DMS153 (cell line): Measurements from ENCODE around the gene PAK5.
"Not testable (repeated sequence)": the region's sequence is repeated elsewhere in the genome, so short reads cannot be mapped to it uniquely, and the experiment has no call there.

Experiments
- DNase-seq: peaks from one replicate; lab custom pipeline; 2025; lab: John Stamatoyannopoulos, UW

Gene PAK5

DNA sequence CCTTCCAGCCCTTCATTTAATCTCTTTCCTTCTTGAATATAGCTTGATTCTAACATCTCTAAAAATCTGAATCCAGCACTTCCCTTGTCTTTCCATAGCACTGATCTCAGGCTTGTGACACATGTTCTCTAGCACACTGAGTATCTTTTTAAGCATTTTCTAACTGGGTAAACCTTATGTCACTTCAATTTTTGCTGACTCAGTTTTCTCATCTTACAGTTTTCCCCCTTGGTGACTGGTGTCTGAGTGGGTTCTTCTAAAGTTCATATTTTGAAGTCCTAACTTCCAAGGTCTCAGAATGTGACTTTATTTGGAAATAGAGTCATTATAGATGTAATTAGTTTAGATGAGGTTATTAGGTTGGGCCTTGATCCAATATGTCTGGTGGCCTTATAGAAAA is 153.9 kb downstream of the PAK5 start:
- no peak for DNase-seq

DNA sequence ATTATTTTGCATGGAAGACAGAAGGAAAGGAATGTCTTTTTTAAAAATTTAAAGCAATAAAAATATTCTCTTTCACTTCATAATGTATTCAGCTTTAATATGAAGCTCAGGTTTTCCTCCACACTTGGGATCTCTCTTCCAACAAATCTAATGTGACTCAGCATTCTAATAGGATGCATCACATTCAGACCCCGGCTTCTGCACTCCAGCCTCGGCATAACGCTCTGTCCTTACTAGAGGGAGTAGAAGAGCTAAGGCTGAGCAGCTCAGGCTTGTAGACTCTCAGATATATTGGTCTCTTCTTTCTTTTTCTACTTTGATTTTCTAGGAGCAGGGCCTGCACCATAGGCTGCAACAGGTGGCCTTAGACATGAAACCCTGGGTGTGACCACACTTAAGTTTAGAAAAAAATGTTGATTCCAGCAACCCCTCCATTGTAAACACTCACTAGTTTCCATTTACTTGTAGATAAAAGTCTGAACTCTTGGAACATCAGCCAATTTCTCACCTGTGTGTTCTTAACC is 161.7 kb downstream of the PAK5 start:
- DNase-seq: no peak

DNA sequence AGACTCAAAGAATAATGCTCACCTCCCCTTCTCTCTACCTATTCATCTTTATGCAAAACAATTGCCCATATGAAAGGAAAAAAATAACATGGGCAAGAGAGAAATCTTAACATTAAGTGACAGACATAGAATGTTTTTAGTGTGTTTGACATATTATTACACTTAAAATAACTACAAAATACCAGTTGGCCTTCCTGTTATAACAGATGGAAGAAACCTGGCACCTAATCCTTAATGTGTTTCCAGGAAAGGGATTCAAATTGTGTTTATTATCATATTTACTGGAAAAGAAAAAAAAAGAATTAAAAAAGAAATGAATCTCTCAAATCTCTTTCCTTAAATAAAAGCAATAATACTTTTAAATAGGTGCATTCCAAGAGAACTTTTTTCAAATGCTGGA is 165.9 kb downstream of the PAK5 start:
- DNase-seq: no peak

DNA sequence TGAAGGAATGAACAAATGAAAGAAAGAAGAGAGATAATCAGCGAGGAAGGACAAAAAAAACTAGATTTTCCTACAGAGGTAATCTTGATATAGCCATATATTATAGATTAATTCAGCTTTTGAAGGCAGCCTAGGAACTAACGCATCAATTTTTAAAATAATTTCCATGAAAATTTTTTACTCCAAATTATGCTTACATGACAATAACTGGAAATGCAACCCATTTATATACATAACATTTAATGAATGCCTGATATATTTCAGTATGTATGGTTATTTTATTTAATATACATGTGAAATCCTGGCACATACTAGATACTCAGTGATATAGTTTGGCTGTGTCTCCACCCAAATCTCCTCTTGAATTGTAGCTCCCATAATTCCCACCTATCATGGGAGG is 166.8 kb downstream of the PAK5 start:
- no peak for DNase-seq

- DNase-seq: no peak
Measured at GRCh38 chr20:9668381-9668780, 170.5 kb downstream of the PAK5 start.

DNA sequence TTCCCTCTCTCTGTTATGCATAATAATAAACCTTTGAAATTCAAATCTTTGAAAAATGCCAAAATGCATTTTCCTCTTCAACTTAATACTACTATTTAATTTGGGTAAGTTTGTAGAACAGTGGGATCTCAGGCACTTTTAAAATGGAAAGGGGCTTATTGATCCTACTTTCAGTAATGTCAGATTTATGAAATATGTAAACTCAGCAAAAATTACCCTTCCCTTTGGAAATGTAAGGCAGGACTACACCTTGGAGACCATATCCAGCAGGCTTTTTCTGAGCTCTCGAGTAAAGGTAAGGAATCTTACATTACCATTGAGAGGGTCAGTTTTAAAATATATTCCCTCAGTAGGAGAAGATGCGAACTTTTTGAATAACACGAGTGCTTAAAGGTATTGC is 175.5 kb downstream of the PAK5 start:
- no peak for DNase-seq

DNA sequence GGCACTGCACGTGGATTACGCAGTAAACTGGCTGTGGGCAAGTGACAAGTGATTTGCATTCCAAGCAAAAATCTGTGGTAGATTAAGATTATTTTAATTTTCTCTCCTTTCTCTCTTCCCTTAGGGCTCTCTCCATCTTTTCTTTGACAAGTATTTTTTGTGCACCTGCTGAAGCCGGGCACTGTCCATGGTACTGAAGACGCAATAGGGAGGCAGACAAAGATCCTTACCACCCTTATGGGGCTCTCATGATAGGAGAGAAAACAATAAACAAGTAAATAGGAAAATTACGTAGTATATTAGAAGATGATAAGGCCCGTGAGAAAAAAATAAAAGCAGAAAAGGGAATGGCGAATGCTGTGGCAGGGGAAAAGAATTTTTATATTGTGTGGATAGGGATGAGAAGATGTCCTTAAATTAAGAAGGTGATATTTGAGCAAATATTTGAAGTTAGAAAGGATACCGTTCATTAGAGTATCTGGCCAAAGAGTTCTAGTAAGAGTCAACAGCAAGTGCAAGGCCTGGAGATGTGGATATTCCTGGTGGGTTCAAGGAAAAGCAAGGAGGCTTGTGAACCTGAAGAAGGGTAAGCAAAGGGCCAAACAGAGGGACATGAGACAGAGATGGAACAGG is 178.5 kb downstream of the PAK5 start:
- no peak for DNase-seq

- DNase-seq: no peak
Measured at GRCh38 chr20:9647741-9648140, 191.1 kb downstream of the PAK5 start.

DNA sequence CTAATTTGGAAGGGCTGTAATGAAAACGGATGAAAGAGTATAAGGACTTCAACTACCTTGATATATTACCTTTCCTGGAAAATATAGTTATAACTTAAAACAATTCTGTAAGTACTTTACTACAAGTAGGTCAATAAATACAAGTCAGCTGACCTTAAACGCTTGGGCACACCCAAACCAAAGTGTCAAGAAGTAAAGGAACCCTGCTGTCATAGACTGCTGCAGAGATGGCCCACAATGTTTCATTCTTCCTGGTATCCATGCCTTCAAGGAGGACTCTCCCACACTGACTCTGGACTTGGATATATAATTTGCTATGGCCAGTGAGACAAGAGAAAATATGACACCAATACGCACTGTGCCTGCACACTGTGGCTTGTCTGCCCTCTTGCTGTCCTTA is 192.5 kb downstream of the PAK5 start:
- DNase-seq: no peak

DNA sequence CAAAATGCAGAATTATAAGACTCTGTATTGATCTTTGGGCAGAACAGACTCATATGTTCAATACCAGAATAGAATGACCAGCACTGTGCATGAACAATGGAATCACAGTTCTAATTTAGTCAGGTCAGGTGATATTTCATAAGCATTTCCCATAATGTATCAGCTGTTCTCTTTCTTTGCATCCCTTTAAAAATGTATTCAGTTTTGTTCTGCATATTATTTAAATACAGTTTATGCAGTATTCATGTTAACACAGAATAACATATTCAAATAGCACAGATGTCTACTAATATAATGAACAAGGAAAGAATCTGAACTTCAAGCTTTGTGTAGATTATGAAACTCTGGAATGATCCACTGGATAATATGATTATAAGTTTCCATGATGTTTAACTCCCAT is 196.0 kb downstream of the PAK5 start:
- no peak for DNase-seq

DNA sequence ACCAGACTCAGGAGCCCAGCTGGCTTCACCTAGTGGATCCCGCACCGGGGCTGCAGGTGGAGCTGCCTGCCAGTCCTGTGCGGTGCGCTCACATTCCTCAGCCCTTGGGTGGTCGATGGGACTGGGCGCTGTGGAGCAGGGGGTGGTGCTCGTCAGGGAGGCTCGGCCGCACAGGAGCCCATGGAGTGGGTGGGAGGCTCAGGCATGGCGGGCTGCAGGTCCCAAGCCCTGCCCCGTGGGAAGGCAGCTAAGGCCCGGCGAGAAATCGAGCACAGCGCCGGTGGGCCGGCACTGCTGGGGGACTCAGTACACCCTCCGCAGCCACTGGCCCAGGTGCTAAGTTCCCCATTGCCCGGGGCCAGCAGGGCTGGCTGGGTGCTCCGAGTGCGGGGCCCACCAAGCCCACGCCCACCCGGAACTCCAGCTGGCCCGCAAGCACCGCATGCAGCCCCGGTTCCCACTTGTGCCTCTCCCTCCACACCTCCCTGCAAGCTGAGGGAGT is 197.3 kb downstream of the PAK5 start:
- DNase-seq: not testable (repeated sequence)

GRCh38 chr20:9637889-9638288 is 201.0 kb downstream of the PAK5 start:
- no peak for DNase-seq

DNA sequence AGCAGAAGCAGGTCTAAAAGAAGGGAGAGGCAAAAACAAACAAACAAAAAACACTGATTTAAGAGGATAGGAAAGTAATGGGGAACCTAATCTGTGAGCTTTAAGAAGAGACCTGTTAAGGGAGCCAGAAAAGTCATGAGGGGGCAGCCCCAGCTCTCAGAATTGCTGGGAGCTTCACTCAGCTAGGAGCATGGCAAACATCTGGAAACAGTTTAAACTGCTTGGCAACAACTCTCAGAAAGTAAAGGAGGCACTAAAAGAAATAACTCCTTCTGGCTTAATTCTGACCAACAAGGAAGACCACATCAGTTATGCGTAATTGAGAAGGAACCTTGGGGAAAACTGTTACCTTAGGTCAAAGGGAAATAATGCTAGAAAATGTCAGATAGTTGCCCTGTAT is 203.1 kb downstream of the PAK5 start:
- no peak for DNase-seq

- no peak for DNase-seq
Measured at GRCh38 chr20:9634327-9634726, 204.5 kb downstream of the PAK5 start.

DNA sequence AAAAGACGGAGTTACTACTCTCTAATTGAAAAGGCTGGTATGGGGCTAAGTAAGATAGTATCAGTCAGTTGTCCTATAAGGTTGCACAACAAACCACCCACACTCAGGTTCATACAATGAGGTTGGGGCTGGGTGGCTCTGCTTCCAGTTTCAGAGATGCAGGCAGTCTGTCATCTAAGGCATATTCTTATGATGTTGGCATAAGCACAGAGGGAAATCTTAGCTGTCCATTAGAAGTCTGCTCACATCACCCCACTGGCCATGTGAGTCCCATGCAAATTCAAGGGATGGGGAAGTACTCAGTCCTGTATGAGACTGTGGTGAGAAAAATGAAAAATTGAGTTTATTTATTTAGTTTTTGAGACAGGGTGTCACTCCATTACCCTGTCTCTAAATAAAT is 205.9 kb downstream of the PAK5 start:
- no peak for DNase-seq

DNA sequence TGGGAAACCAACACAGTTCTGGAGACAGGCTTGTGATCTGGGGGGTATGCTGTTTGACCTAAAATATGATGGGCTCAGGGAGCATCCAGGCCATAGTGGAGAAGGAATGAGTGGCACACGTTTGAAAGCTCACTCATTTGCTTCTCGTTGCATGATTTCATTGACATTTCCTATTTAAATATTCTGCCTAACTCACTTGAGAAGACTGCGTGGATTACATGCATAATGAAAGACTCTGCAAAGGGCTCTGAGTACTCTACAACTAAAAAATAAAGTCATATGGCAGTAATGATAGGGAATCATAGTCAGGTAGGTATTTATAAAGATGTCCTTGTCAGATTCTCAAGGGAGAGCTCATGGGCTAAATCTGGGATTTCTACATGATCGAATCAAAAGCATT is 206.6 kb downstream of the PAK5 start:
- no peak for DNase-seq

GRCh38 chr20:9630554-9630953 is 208.3 kb downstream of the PAK5 start:
- DNase-seq: no peak

GRCh38 chr20:9629831-9630230 is 209.0 kb downstream of the PAK5 start:
- DNase-seq: no peak

DNA sequence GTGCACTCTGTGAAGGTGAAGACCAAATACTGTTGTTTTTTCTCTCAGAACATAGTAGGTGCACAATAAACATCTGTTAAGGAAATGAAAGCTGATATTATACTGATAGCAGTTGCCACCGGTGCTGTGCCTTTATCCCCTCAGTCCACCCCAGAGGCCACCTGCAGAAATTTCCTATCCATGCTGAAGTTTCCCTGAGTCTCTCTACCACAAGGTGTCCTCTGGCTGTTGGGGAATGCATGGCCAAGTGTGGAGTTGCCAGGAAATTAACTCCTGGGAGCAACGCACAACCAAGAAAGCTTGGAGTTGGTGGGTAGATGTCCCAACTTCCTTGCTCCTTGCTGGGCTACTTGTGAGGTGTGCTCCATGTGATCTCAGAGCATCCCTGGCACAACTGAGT is 210.3 kb downstream of the PAK5 start:
- no peak for DNase-seq

- no peak for DNase-seq
Measured at GRCh38 chr20:9628141-9628540, 210.7 kb downstream of the PAK5 start.

GRCh38 chr20:9627219-9627618 is 211.7 kb downstream of the PAK5 start:
- no peak for DNase-seq

DNA sequence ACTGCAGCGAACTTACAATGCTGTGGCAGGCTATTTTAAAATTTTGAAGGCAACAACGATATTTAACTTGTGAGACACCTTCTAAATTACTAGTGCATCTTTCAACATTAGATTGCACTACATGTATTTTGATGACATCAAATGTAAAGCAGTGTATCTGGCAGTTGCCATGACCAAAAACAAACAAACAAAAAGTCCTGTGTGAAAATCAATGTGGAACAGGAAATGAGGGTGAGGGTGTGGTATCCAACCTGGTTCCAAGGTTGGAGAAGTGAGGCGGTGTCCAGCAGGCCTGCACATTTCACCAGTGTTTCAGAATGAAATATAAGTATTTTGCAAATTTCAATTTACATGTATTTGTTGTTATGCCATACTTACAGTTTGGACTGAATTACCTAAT is 212.5 kb downstream of the PAK5 start:
- peak; percentile 65 for DNase-seq

DNA sequence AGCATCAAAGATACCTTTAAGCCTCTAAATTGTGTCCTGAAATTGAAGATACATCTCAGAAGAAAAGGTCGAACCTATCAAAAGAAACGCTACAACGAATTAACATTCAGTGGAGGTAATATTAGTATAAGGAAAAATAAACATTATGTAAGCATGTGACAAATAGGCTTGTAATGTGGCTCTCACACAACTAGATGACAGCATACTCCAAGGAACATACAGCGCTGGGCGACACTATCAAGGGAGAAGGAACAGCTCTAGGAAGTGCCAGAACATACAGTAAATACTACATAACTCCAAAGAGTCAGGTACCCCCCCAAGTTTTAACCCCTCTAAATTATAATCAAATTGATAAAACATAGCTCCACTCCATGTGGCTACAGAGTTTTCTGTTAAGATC is 220.9 kb downstream of the PAK5 start:
- peak; percentile 68 for DNase-seq

GRCh38 chr20:9616833-9617461 is 221.9 kb downstream of the PAK5 start:
- peak; percentile 58 for DNase-seq
